ENCODE measurements around the gene SLC66A2.

Gene SLC66A2

DNA sequence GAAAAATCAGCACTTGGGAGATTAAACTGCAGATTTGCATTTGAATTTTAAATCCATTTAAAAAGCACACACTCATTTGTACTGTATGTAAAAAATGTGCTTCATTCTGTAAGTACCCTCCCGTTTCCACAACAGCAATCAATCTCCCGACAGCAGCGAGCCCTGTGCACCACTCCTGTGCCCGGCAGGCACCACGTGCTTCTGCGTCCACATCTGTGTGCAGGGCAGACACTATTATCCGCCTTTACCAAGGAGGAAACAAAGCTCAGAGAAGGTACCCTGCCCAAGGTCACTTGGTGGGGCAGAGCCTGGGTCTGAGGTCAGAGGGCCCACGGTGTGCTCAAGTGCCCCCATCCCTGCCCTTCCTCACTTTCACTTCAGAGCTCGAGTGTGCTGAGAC lies 20.5 kb upstream of the SLC66A2 start:
- H3K4me3 ChIP-seq (ENCODE audit: control insufficient read depth, low read depth, low read length): no peak overlapping the region
- TF ChIP-seq, protein P1, sequence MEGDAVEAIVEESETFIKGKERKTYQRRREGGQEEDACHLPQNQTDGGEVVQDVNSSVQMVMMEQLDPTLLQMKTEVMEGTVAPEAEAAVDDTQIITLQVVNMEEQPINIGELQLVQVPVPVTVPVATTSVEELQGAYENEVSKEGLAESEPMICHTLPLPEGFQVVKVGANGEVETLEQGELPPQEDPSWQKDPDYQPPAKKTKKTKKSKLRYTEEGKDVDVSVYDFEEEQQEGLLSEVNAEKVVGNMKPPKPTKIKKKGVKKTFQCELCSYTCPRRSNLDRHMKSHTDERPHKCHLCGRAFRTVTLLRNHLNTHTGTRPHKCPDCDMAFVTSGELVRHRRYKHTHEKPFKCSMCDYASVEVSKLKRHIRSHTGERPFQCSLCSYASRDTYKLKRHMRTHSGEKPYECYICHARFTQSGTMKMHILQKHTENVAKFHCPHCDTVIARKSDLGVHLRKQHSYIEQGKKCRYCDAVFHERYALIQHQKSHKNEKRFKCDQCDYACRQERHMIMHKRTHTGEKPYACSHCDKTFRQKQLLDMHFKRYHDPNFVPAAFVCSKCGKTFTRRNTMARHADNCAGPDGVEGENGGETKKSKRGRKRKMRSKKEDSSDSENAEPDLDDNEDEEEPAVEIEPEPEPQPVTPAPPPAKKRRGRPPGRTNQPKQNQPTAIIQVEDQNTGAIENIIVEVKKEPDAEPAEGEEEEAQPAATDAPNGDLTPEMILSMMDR (IDR thresholded peaks at IDR 0.05; ENCODE audit: control insufficient read depth, insufficient read depth, low read depth, low read length, missing control alignments): no peak
- DNase-seq (ENCODE audit: low read depth): no peak

- DNase-seq (ENCODE audit: low read depth): no peak
- TF ChIP-seq, protein P1 (IDR thresholded peaks at IDR 0.05; ENCODE audit: control insufficient read depth, insufficient read depth, low read depth, low read length, missing control alignments): no peak
- no peak overlapping the region for H3K4me3 ChIP-seq (ENCODE audit: control insufficient read depth, low read depth, low read length)
Observed at GRCh38 chr18:79971211-79971952, 19.9 kb upstream of the SLC66A2 start.

DNA sequence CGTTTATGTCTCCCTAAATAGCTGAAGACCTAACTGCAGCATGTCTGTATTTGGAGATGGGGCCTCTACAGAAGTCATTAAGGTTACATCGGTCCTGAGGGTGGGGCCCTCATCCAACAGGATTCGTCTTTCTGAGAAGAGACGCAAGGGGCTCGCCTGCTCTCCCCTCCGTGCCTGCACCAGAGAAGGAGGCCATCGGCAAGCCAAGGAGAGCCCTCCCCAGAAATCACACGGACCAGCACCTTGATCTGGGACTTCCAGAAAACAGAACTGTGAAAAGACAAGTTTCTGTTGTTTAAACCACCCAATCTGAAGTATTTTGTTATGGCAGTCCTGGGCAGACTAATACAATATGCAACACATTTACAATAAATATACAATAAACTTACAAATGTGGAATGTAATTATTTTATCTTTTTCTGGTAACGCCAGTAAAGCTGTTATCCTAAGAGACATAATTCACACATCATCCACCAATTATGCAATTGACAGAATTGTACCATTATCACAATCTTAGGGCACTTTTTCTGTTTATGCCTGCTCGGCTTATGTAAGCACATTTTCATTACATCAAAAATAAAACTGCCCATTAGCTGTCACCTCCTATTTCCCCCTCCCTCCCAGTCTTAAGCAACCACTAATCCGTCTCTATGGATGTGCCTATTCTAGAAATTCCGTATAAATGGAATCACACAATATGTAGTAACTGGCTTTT lies 19.1 kb upstream of the SLC66A2 start:
- no peak for DNase-seq (ENCODE audit: low read depth)
- TF ChIP-seq, protein P1 (IDR thresholded peaks at IDR 0.05; ENCODE audit: control insufficient read depth, insufficient read depth, low read depth, low read length, missing control alignments): no peak
- H3K4me3 ChIP-seq (ENCODE audit: control insufficient read depth, low read depth, low read length): no peak overlapping the region

- TF ChIP-seq, protein P1 (IDR thresholded peaks at IDR 0.05; ENCODE audit: control insufficient read depth, insufficient read depth, low read depth, low read length, missing control alignments): no peak
- peak overlapping the region; percentile 80 for H3K4me3 ChIP-seq (ENCODE audit: control insufficient read depth, low read depth, low read length)
- no peak for DNase-seq (ENCODE audit: low read depth)
Observed at GRCh38 chr18:79965119-79965902, 13.9 kb upstream of the SLC66A2 start.

- no peak for DNase-seq (ENCODE audit: low read depth)
- TF ChIP-seq, protein P1 (IDR thresholded peaks at IDR 0.05; ENCODE audit: control insufficient read depth, insufficient read depth, low read depth, low read length, missing control alignments): no peak
- H3K4me3 ChIP-seq (ENCODE audit: control insufficient read depth, low read depth, low read length): peak within 1 kb of the TSS; percentile 80
Observed at GRCh38 chr18:79964330-79965118, 13.1 kb upstream of the SLC66A2 start, which contains the start of gene HSBP1L1. Gene HSBP1L1 (plus strand): TSS chr18:79964643. CDS start chr18:79964736, 93 bp downstream.
